Suprapubic skin (tissue), 4 donors: ENCODE results near the gene FUT1. TPM values are rescaled to one million over a fixed set of nuclear protein-coding genes. Genes with fewer than 3 reads are reported as not detected.
"Not testable (repeated sequence)": the region's sequence is repeated elsewhere in the genome, so short reads cannot be mapped to it uniquely, and the experiment has no call there.

Experiments
- DNase-seq, 2 donors: peaks; one replicate each; pipeline ENCODE4 v3.0.0-alpha.2; 2019; ENCODE audit warnings: low spot score in 2 of 2
- H3K27ac ChIP-seq: fragments of 200-600 bp; sonication (generic); one replicate; pipeline ENCODE4 v1.5.1; 2019
- H3K27me3 ChIP-seq: fragments of 200-600 bp; sonication (generic); one replicate; pipeline ENCODE4 v1.5.1; 2019
- H3K36me3 ChIP-seq: fragments of 200-600 bp; sonication (generic); one replicate; pipeline ENCODE4 v1.5.1; 2019
- H3K4me1 ChIP-seq: fragments of 200-600 bp; sonication (generic); one replicate; pipeline ENCODE4 v1.5.1; 2019
- H3K4me3 ChIP-seq: fragments of 200-600 bp; sonication (generic); one replicate; pipeline ENCODE4 v1.5.1; 2019; ENCODE audit warnings: mild to moderate bottlenecking
- H3K9me3 ChIP-seq: fragments of 200-600 bp; sonication (generic); one replicate; pipeline ENCODE4 v1.5.1; 2019
- EP300 ChIP-seq: sonication (generic); formaldehyde crosslinking; IDR thresholded peaks from one replicate; pipeline ENCODE4 v1.6.1; 2017; ENCODE audit warnings: antibody characterized with exemption
- POLR2A ChIP-seq, 2 donors: fragments of 450-650 bp; IDR thresholded peaks; one replicate each; pipeline ENCODE4 v1.6.1; 2017; ENCODE audit warnings: antibody characterized with exemption in 2 of 2, mild to moderate bottlenecking in 2 of 2, moderate library complexity in 2 of 2
- POLR2AphosphoS5 ChIP-seq, 3 donors: sonication (generic); formaldehyde crosslinking; IDR thresholded peaks; one replicate each; pipeline ENCODE4 v1.6.1; 2017; ENCODE audit warnings: antibody characterized with exemption in 3 of 3
- WGBS: methylation state at CpG from one replicate; pipeline ENCODE4 v1.1.5; 2018; 5-methylcytosine and 5-hydroxymethylcytosine counted together
- total RNA-seq, 4 donors: library from RNA; depleted of rRNA; stranded (reverse); fragments of >200 nt; gene quantifications; one replicate each; pipeline ENCODE4 v1.1.0, GENCODE V29; 2016
- TF ChIP-seq, protein P1 (sequence below), 2 donors: fragments of 200-600 bp in 1 of 2; fragments of 450-650 bp in 1 of 2; sonication (generic) in 1 of 2; IDR thresholded peaks; one replicate each; pipeline ENCODE4 v1.5.1; 2016 to 2019; ENCODE audit warnings: antibody characterized with exemption in 2 of 2, mild to moderate bottlenecking in 1 of 2, moderate library complexity in 1 of 2

FUT1 gene
- total RNA-seq, 4 donors from 2014 or later = 1.2 to 3.9 (median 2.6) TPM

DNA sequence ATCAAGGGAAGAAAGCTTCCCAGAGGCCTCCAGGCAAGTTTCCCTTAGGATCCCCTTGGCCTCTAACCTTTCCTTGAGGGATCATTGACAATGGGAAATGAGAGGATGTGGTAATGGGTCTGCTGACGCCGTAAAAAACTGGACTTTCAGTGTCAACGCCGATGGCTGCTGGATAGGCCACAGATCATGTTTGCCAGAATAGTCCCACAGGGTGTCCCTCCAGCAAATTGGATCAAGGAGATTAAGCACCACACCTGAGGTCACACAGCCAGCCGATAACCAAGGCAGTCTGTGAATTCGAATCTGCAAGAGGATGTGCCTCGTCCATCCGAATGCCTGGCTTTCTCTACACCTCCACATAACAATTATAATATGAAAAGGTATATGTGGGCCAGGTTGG is 40.8 kb upstream of the FUT1 start:
- 85% methylated on average over 8 of the region's 8 CpGs for WGBS
- TF ChIP-seq POLR2A (IDR thresholded peaks at IDR 0.05) = no peak
- TF ChIP-seq, protein P1, sequence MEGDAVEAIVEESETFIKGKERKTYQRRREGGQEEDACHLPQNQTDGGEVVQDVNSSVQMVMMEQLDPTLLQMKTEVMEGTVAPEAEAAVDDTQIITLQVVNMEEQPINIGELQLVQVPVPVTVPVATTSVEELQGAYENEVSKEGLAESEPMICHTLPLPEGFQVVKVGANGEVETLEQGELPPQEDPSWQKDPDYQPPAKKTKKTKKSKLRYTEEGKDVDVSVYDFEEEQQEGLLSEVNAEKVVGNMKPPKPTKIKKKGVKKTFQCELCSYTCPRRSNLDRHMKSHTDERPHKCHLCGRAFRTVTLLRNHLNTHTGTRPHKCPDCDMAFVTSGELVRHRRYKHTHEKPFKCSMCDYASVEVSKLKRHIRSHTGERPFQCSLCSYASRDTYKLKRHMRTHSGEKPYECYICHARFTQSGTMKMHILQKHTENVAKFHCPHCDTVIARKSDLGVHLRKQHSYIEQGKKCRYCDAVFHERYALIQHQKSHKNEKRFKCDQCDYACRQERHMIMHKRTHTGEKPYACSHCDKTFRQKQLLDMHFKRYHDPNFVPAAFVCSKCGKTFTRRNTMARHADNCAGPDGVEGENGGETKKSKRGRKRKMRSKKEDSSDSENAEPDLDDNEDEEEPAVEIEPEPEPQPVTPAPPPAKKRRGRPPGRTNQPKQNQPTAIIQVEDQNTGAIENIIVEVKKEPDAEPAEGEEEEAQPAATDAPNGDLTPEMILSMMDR (IDR thresholded peaks at IDR 0.05) = no peak
- TF ChIP-seq POLR2AphosphoS5 (IDR thresholded peaks at IDR 0.05) = no peak
- no peak for TF ChIP-seq EP300
- no peak overlapping the region for H3K4me3 ChIP-seq
- no peaks in the 10 kb centered on the region for H3K9me3 ChIP-seq
- H3K4me1 ChIP-seq = peaks cover 9% of the 10 kb centered on the region
- no peak overlapping the region for H3K27ac ChIP-seq
- H3K36me3 ChIP-seq = no peaks in the 10 kb centered on the region
- H3K27me3 ChIP-seq = no peaks in the 10 kb centered on the region
- no peak for DNase-seq

DNA sequence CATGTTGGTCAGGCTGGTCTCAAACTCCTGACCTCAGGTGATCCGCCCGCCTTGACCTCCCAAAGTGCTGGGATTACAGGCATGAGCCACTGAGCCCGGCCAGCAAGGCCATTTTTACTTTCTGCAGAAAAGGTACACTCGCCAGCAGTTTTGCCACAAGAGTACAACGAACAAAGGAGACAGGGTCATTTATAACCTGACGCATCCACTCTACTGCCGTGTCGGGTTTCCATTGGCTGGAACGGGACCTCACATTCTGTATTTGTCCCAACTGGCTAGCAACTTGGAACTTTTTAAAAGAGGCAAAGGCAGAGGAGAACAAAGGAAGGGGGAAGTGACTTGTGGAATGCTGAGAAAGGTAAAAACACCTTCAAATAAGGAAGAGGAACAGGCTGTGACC is 34.9 kb upstream of the FUT1 start:
- not testable (repeated sequence) for H3K4me3 ChIP-seq, H3K27me3 ChIP-seq, H3K36me3 ChIP-seq, H3K27ac ChIP-seq, H3K9me3 ChIP-seq, DNase-seq
- 88% methylated on average over 9 of the region's 9 CpGs for WGBS
- peaks cover 13% of the 10 kb centered on the region for H3K4me1 ChIP-seq

DNA sequence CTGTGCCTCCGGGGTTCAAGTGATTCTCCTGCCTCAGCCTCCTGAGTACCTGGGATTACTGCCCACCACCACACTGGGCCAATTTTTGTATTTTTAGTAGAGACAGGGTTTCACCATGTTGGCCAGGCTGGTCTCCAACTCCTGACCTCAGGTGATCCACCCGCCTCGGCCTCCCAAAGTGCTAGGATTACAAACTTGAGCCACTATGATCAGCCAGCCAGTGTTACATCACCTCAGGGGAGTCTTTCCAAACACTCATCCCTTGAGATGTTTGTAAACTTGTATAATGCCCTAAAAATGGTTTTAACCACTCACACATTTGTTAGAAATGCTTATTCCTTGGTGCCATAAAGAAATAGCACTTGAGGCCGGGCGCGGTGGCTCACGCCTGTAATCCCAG is 34.0 kb upstream of the FUT1 start:
- H3K36me3 ChIP-seq, DNase-seq, H3K27me3 ChIP-seq, H3K4me3 ChIP-seq, H3K27ac ChIP-seq, H3K9me3 ChIP-seq: not testable (repeated sequence)
- 95% methylated on average over 7 of the region's 7 CpGs for WGBS
- H3K4me1 ChIP-seq = peaks cover 21% of the 10 kb centered on the region

DNA sequence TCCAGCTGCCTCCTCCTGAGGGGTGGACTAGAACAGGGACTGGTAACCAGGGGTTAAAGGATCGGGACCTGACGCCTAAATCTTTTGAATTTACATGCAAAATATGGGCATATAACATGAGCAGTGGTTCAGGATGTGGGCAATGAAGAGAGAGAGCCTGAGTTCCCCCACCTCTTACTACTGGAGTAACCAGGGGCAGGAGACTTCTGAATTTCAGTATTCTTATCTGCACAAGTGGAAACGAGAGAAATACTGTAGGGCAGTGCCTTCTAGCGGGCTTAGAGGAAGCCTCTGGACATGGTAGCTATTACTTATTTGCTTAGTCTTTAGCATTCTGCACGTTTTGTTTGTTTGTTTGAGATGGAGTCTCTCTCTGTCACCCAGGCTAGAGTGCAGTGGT is 32.1 kb upstream of the FUT1 start:
- Histone ChIP-seq H3K9me3 (no peaks in the 10 kb centered on the region), H3K36me3 (no peaks in the 10 kb centered on the region), H3K27me3 (no peaks in the 10 kb centered on the region), H3K4me3 (no peak overlapping the region), H3K27ac (no peak overlapping the region), H3K4me1 (peaks cover 28% of the 10 kb centered on the region)
- WGBS = 87% methylated on average over 5 of the region's 5 CpGs
- DNase-seq = no peak
- TF ChIP-seq POLR2A (IDR thresholded peaks at IDR 0.05) (no peak), EP300 (no peak), POLR2AphosphoS5 (IDR thresholded peaks at IDR 0.05) (no peak)
- TF ChIP-seq, protein P1 (IDR thresholded peaks at IDR 0.05) = no peak

DNA sequence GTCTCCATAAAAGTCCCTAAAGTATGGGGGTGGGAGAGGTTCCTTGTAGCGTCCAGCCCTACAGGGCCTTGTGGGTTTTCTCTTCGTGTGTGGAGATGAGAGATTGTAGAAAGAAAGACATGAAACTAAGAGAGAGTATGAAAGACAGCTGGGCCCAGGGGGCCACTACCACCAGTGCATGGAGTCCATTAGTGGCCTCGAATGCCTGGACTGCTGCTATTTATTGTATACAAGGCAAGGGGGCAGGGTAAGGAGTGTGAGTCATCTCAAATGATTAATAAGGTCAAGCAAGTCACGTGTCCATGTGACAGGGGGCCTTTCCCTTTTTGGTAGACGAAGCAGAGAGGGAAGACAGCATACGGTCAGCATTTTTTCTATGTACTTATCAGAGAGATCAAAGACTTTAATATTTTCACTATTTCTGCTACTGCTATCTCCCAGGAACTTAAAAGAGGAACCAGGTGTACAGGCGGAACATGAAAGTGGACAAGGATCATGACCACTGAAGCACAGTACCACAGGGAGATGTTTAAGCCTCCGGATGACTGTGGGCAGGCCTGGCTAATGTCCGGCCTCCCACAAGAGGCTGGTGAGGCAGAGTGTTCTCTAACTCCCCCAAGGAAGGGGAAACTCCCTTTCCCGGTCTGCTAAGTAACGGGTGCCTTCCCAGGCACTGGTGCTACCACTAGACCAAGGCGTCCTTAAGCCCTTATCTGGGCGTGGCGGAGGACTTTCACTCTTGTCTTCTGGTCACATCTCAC is 28.4 kb upstream of the FUT1 start:
- H3K4me1 ChIP-seq = peaks cover 23% of the 10 kb centered on the region
- H3K27me3 ChIP-seq = no peaks in the 10 kb centered on the region
- DNase-seq = no peak
- no peaks in the 10 kb centered on the region for H3K9me3 ChIP-seq
- 55% methylated on average over 14 of the region's 14 CpGs for WGBS
- H3K4me3 ChIP-seq = no peak overlapping the region
- peak overlapping the region; percentile 54 for H3K27ac ChIP-seq
- TF ChIP-seq POLR2A (IDR thresholded peaks at IDR 0.05) (no peak), POLR2AphosphoS5 (IDR thresholded peaks at IDR 0.05) (no peak), EP300 (no peak)
- TF ChIP-seq, protein P1 (IDR thresholded peaks at IDR 0.05) = no peak
- no peaks in the 10 kb centered on the region for H3K36me3 ChIP-seq

DNA sequence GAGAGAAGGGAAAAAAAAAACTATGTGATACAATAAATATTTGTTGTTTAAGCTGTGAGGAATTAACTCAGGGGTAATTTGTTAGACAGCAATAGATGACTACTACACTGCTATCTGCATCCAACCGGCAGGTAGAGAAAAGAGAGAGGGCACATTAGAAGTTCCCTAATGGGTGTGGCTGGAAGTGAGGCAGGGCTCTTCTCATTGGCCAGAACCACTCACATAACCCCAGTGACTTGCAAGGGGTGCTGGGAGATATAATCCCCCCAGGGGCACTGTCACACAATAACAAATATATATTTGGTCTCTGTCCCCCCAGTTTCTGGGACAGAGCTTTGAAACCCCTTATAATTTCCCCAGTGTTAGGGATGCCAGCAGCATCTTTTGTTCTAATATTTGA is 27.2 kb upstream of the FUT1 start:
- no peak overlapping the region for H3K27ac ChIP-seq
- WGBS = 33% methylated on average over 1 of the region's 1 CpG
- peaks cover 23% of the 10 kb centered on the region for H3K4me1 ChIP-seq
- TF ChIP-seq, protein P1 (IDR thresholded peaks at IDR 0.05) = no peak
- TF ChIP-seq POLR2AphosphoS5 (IDR thresholded peaks at IDR 0.05) (no peak), EP300 (no peak), POLR2A (IDR thresholded peaks at IDR 0.05) (no peak)
- H3K9me3 ChIP-seq = no peaks in the 10 kb centered on the region
- no peaks in the 10 kb centered on the region for H3K36me3 ChIP-seq
- H3K4me3 ChIP-seq = no peak overlapping the region
- no peaks in the 10 kb centered on the region for H3K27me3 ChIP-seq
- DNase-seq = no peak
